K562 (cell line): ENCODE results near the gene RGS9. TPM values are rescaled to one million over a fixed set of nuclear protein-coding genes. Genes with fewer than 3 reads are reported as not detected.

Source experiments
- ATAC-seq: fragments of 200-7000 bp; cut with Tn5 transposase; 3 replicates; pipeline ENCODE4 v1.9.1; 2020; ENCODE audit warnings: moderate library complexity
- BruUV-seq: library from RNA; stranded (reverse); fragments of 400-500 nt; replicated peaks from 2 replicates; lab custom pipeline; 2021; lab: Mats Ljungman, UMichigan
- CTCF ChIA-PET: fragments of 300-600 bp; formaldehyde crosslinking; extraction: SDS; loops from one replicate; lab custom pipeline; 2021; ENCODE audit warnings: low intra/inter-chr PET ratio; lab: Yijun Ruan, JAX
- POLR2A ChIA-PET: fragments of 300-600, 350-650 bp; sonication (Branson Sonifier 250); formaldehyde crosslinking; extraction: SDS; loops from one replicate; lab custom pipeline; 2021; ENCODE audit warnings: antibody characterized with exemption, inconsistent platforms; lab: Yijun Ruan, JAX
- DNase-seq, 4 experiments: peaks; one replicate each; pipeline versions ENCODE4 v3.0.0 to v3.0.0-alpha.2; 2011 to 2018; ENCODE audit warnings: low spot score in 3 of 4, mixed read lengths in 3 of 4; ENCODE audit errors: extremely low read depth in 1 of 4
- FAIRE-seq: peaks from 2 replicates; lab custom pipeline; 2011; peaks lifted over from hg19 to GRCh38; lab: Jason Lieb, UNC
- H2AFZ ChIP-seq: 2 replicates; pipeline ENCODE4 v1.6.0; 2011; ENCODE audit warnings: low read depth, low read length, control low read depth, inconsistent platforms
- H3K27ac ChIP-seq: fragments of 200-600 bp; 3 replicates; pipeline ENCODE4 v1.8.0; 2011; ENCODE audit warnings: low read depth, mild to moderate bottlenecking, control low read depth, inconsistent platforms, low read length, moderate library complexity, mixed read lengths; ENCODE audit errors: extremely low read depth
- H3K27me3 ChIP-seq, 2 experiments: fragments of 300-600 bp in 1 of 2; 2 replicates in 1 of 2; 3 replicates in 1 of 2; pipeline versions ENCODE4 v1.6.0 to v1.8.0; 2011; ENCODE audit warnings: inconsistent platforms in 2 of 2, low read length in 2 of 2, mild to moderate bottlenecking in 1 of 2, mixed read lengths in 1 of 2, moderate library complexity in 1 of 2; ENCODE audit not compliant: control insufficient read depth in 2 of 2, insufficient read depth in 2 of 2
- H3K36me3 ChIP-seq: fragments of 300-600 bp; 3 replicates; pipeline ENCODE4 v1.8.0; 2011; ENCODE audit warnings: mild to moderate bottlenecking, low read length, inconsistent platforms; ENCODE audit not compliant: control insufficient read depth, insufficient read depth
- H3K4me1 ChIP-seq, 2 experiments: fragments of 200-600 bp in 1 of 2; replicated peaks in 1 of 2; 2 replicates in 1 of 2; 3 replicates in 1 of 2; pipeline versions ENCODE4 v1.5.1 to v1.8.0; 2011; ENCODE audit warnings: inconsistent platforms in 2 of 2, low read length in 2 of 2, mild to moderate bottlenecking in 1 of 2, mixed read lengths in 1 of 2, moderate library complexity in 1 of 2; ENCODE audit not compliant: control insufficient read depth in 2 of 2, insufficient read depth in 2 of 2
- H3K4me2 ChIP-seq: 2 replicates; pipeline ENCODE4 v1.6.1; 2011; ENCODE audit warnings: low read length, control low read depth, inconsistent platforms, mixed read lengths; ENCODE audit not compliant: insufficient read depth
- H3K4me3 ChIP-seq: fragments of 200-600 bp; sonication (generic), shearing (Covaris generic); 2 replicates; pipeline ENCODE4 v1.5.1; 2016; ENCODE audit warnings: control low read depth, inconsistent platforms
- H3K79me2 ChIP-seq: fragments of 200-600 bp; 3 replicates; pipeline ENCODE4 v1.8.0; 2011; ENCODE audit warnings: low read length, inconsistent platforms; ENCODE audit not compliant: control insufficient read depth, insufficient read depth
- H3K9ac ChIP-seq, 2 experiments: 2 replicates each; pipeline versions ENCODE4 v1.6.0 to v1.6.1; 2011; ENCODE audit warnings: low read depth in 2 of 2, low read length in 2 of 2, control low read depth in 1 of 2, inconsistent platforms in 1 of 2, mild to moderate bottlenecking in 1 of 2, mixed read lengths in 1 of 2; ENCODE audit not compliant: insufficient read depth in 1 of 2
- H3K9me1 ChIP-seq: one replicate; pipeline ENCODE4 v1.6.0; 2011; ENCODE audit warnings: inconsistent platforms, mild to moderate bottlenecking, low read length, moderate library complexity; ENCODE audit not compliant: control insufficient read depth, insufficient read depth
- H3K9me3 ChIP-seq: replicated peaks from 2 replicates; pipeline ENCODE4 v1.5.1; 2011; ENCODE audit warnings: low read depth, low read length, inconsistent platforms; ENCODE audit not compliant: control insufficient read depth, insufficient read depth
- H4K20me1 ChIP-seq: replicated peaks from 2 replicates; pipeline ENCODE4 v1.6.1; 2011; ENCODE audit warnings: low read length, inconsistent platforms, mixed read lengths; ENCODE audit not compliant: control insufficient read depth, insufficient read depth
- ATF2 ChIP-seq: sonication (generic); formaldehyde crosslinking; IDR thresholded peaks from 2 replicates; pipeline ENCODE4 v1.8.1; 2022; ENCODE audit warnings: missing genetic modification reagents
- CXXC5 ChIP-seq: fragments of 250-450 bp; sonication (Bioruptor Pico); IDR thresholded peaks from 2 replicates; pipeline ENCODE4 v1.8.0; 2022; ENCODE audit warnings: inconsistent platforms, mild to moderate bottlenecking, moderate library complexity
- ERF ChIP-seq: fragments of 450-650 bp; formaldehyde crosslinking; IDR thresholded peaks from 2 replicates; pipeline ENCODE4 v1.4.0; 2020; ENCODE audit warnings: mild to moderate bottlenecking, mixed read lengths
- ETV1 ChIP-seq: fragments of 450-650 bp; conservative IDR thresholded peaks from 2 replicates; pipeline ENCODE4 v1.6.1; 2016; ENCODE audit warnings: missing genetic modification characterization, control low read depth, low read depth, missing compliant biosample characterization
- HMGN3 ChIP-seq: IDR thresholded peaks from 2 replicates; pipeline ENCODE4 v1.6.1; 2011; ENCODE audit warnings: borderline replicate concordance, low read depth, mild to moderate bottlenecking, mixed read lengths, low read length; ENCODE audit not compliant: insufficient read length; ENCODE audit errors: extremely low read depth
- NCOA6 ChIP-seq: fragments of 450-650 bp; IDR thresholded peaks from 2 replicates; pipeline ENCODE4 v1.6.1; 2017; ENCODE audit warnings: mild to moderate bottlenecking
- NFATC3 ChIP-seq: fragments of 450-650 bp; IDR thresholded peaks from 2 replicates; pipeline ENCODE4 v1.6.1; 2017; ENCODE audit warnings: mild to moderate bottlenecking
- NFXL1 ChIP-seq: fragments of 450-650 bp; formaldehyde crosslinking; IDR thresholded peaks from 2 replicates; pipeline ENCODE4 v1.4.0; 2021; ENCODE audit warnings: mild to moderate bottlenecking
- SAFB2 ChIP-seq: fragments of 200-400 bp; formaldehyde crosslinking; IDR thresholded peaks from 2 replicates; pipeline ENCODE4 v1.6.1; 2018; ENCODE audit warnings: borderline replicate concordance, low read length, low read depth, moderate library complexity; ENCODE audit not compliant: severe bottlenecking
- TRIM24 ChIP-seq, 2 experiments: fragments of 450-650 bp; IDR thresholded peaks; 2 replicates each; pipeline ENCODE4 v1.6.1; 2016
- TRIM28 ChIP-seq: fragments of 450-650 bp; IDR thresholded peaks from 2 replicates; pipeline ENCODE4 v1.6.1; 2017
- U2AF2 ChIP-seq: fragments of 200-400 bp; formaldehyde crosslinking; optimal IDR thresholded peaks from 2 replicates; pipeline ENCODE3; 2017; ENCODE audit warnings: low read depth, mild to moderate bottlenecking, low read length
- ZBTB17 ChIP-seq: fragments of 450-650 bp; formaldehyde crosslinking; IDR thresholded peaks from 2 replicates; pipeline ENCODE4 v1.4.0; 2020; ENCODE audit warnings: mild to moderate bottlenecking
- ZC3H8 ChIP-seq: fragments of 450-650 bp; IDR thresholded peaks from 2 replicates; pipeline ENCODE4 v1.6.1; 2017
- ZNF436 ChIP-seq: fragments of 250-450, 450-650 bp; sonication (Bioruptor Pico); formaldehyde crosslinking; IDR thresholded peaks from 2 replicates; pipeline ENCODE4 v1.7.0; 2020; ENCODE audit warnings: mild to moderate bottlenecking
- WGBS: fragments of 100-300 bp; shearing (Covaris generic); methylation state at CpG from one replicate; pipeline ENCODE4 v1.1.6; 2016; ENCODE audit warnings: low coverage, mixed read lengths; ENCODE audit not compliant: insufficient coverage; ENCODE audit errors: missing lambda C conversion rate; 5-methylcytosine and 5-hydroxymethylcytosine counted together
- in situ Hi-C: fragments of 300-500 bp; cut with MboI; formaldehyde crosslinking; loops from 4 replicates; pipeline ENCODE4 v1.15.0; 2018; ENCODE audit warnings: inconsistent platforms, mixed read lengths
- intact Hi-C: fragments of 100-400 bp; cut with micrococcal nuclease; formaldehyde crosslinking; loops from 2 replicates; pipeline ENCODE4 v1.14.2; 2022
- polyA plus RNA-seq, 8 experiments: library from polyadenylated mRNA; depleted of rRNA in 4 of 8; stranded (reverse) in 5 of 8; unstranded in 3 of 8; fragments of >200 nt; fragmentation: Nextera tagmentation in 2 of 8; fragmentation: Illumina TruSeq in 1 of 8; extraction: Ambion mirVana in 2 of 8; extraction: Trizol in 1 of 8; gene quantifications; 2 replicates each; pipeline versions ENCODE4 v1.2.1 to v1.2.3, GENCODE V29; 2011 to 2014; ENCODE audit warnings: inconsistent platforms in 1 of 8, missing spikeins in 1 of 8
- total RNA-seq, 7 experiments: library from RNA; depleted of rRNA in 6 of 7; stranded (reverse); fragments of >200 nt in 6 of 7; fragmentation: Illumina TruSeq in 2 of 7; extraction: Trizol in 2 of 7; gene quantifications; 2 replicates each; pipeline versions ENCODE4 v1.2.1 to v1.2.3, GENCODE V29; 2011 to 2021; ENCODE audit warnings: low replicate concordance in 1 of 7
- TF ChIP-seq, protein P1 (sequence below): fragments of 250-450 bp; sonication (Bioruptor Pico); IDR thresholded peaks from 2 replicates; pipeline ENCODE4 v1.9.0; 2021; ENCODE audit warnings: mild to moderate bottlenecking, inconsistent platforms
- TF ChIP-seq, protein P2 (sequence below): sonication (generic); formaldehyde crosslinking; IDR thresholded peaks from 2 replicates; pipeline ENCODE4 v1.8.1; 2023; ENCODE audit warnings: missing genetic modification reagents, mild to moderate bottlenecking, borderline replicate concordance

RGS9 gene
- total and polyA plus RNA-seq, 9 of the 15 experiments (the other 6 are each of a cell fraction or from before 2014, with no cell fraction given) = 0.18 to 1.4 (median 0.55) TPM

DNA sequence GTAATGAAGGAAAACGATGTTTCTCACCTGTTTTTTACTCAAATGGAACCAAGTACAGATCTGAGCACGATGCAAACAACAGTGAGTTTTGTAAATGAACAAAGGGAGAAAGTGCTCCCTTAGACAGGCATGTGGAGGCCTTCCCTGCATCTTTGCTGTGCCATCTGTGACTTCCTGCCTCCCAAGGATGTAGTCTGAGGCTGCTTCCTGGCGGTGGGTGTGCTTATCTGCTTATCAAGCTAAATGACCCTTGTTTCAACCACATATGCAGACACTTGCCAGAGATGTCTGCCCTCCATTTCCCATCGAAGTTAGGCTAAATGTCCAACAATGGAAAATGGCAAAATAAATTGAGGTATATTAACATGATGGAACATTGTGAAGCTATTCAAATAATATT is 34.6 kb downstream of the RGS9 start:
- no peak overlapping the region for H3K4me2 ChIP-seq
- H3K27me3 ChIP-seq = no peaks in the 10 kb centered on the region; a peak in 1 of 5 replicates
- no peak overlapping the region; the same call in 2 of the 3 replicates for H3K27ac ChIP-seq
- H3K4me1 ChIP-seq = peaks cover 23 to 43% of the 10 kb centered on the region in 2 experiments
- WGBS = 47% methylated on average over 4 of the region's 4 CpGs
- no TSS peak for BruUV-seq
- H3K79me2 ChIP-seq = no peaks in the 10 kb centered on the region
- no peaks in the 10 kb centered on the region for H3K9me1 ChIP-seq
- CTCF ChIA-PET = no interaction called here
- in situ Hi-C loops (no loop called here), intact Hi-C loops (loop anchor here (5.0 kb wide), 1 partner anchor 34 kb away; the partner anchor contains the start of gene RGS9)
- no peak overlapping the region for H3K4me3 ChIP-seq
- H3K9ac ChIP-seq = no peak overlapping the region; a peak in 1 of 4 replicates
- H3K36me3 ChIP-seq = no peaks in the 10 kb centered on the region
- H2AFZ ChIP-seq = peak overlapping the region; percentile 37
- no peak for FAIRE-seq
- H4K20me1 ChIP-seq = no peaks in the 10 kb centered on the region
- H3K9me3 ChIP-seq = no peaks in the 10 kb centered on the region
- DNase-seq = peak in 1 of 4 experiments; percentile 43
- POLR2A ChIA-PET = no interaction called here
- ATAC-seq = no peak
- TF ChIP-seq ZNF436 (CRISPR knock-in tag) = no peak
- TF ChIP-seq, protein P1, sequence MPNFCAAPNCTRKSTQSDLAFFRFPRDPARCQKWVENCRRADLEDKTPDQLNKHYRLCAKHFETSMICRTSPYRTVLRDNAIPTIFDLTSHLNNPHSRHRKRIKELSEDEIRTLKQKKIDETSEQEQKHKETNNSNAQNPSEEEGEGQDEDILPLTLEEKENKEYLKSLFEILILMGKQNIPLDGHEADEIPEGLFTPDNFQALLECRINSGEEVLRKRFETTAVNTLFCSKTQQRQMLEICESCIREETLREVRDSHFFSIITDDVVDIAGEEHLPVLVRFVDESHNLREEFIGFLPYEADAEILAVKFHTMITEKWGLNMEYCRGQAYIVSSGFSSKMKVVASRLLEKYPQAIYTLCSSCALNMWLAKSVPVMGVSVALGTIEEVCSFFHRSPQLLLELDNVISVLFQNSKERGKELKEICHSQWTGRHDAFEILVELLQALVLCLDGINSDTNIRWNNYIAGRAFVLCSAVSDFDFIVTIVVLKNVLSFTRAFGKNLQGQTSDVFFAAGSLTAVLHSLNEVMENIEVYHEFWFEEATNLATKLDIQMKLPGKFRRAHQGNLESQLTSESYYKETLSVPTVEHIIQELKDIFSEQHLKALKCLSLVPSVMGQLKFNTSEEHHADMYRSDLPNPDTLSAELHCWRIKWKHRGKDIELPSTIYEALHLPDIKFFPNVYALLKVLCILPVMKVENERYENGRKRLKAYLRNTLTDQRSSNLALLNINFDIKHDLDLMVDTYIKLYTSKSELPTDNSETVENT (CRISPR knock-in tag) = no peak
- peak; percentile 52 for TF ChIP-seq ETV1 (tag)
- no peak for TF ChIP-seq SAFB2
- TF ChIP-seq TRIM28 = no peak
- no peak for TF ChIP-seq ZBTB17 (CRISPR knock-in tag)
- no peak for TF ChIP-seq ERF (CRISPR knock-in tag)
- TF ChIP-seq HMGN3 = no peak
- TF ChIP-seq NCOA6 = no peak
- TF ChIP-seq, protein P2, sequence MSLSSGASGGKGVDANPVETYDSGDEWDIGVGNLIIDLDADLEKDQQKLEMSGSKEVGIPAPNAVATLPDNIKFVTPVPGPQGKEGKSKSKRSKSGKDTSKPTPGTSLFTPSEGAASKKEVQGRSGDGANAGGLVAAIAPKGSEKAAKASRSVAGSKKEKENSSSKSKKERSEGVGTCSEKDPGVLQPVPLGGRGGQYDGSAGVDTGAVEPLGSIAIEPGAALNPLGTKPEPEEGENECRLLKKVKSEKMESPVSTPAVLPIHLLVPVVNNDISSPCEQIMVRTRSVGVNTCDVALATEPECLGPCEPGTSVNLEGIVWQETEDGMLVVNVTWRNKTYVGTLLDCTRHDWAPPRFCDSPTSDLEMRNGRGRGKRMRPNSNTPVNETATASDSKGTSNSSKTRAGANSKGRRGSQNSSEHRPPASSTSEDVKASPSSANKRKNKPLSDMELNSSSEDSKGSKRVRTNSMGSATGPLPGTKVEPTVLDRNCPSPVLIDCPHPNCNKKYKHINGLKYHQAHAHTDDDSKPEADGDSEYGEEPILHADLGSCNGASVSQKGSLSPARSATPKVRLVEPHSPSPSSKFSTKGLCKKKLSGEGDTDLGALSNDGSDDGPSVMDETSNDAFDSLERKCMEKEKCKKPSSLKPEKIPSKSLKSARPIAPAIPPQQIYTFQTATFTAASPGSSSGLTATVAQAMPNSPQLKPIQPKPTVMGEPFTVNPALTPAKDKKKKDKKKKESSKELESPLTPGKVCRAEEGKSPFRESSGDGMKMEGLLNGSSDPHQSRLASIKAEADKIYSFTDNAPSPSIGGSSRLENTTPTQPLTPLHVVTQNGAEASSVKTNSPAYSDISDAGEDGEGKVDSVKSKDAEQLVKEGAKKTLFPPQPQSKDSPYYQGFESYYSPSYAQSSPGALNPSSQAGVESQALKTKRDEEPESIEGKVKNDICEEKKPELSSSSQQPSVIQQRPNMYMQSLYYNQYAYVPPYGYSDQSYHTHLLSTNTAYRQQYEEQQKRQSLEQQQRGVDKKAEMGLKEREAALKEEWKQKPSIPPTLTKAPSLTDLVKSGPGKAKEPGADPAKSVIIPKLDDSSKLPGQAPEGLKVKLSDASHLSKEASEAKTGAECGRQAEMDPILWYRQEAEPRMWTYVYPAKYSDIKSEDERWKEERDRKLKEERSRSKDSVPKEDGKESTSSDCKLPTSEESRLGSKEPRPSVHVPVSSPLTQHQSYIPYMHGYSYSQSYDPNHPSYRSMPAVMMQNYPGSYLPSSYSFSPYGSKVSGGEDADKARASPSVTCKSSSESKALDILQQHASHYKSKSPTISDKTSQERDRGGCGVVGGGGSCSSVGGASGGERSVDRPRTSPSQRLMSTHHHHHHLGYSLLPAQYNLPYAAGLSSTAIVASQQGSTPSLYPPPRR (CRISPR knock-in tag) = no peak
- TF ChIP-seq NFXL1 = no peak
- TF ChIP-seq U2AF2 = no peak
- TF ChIP-seq ATF2 (CRISPR knock-in tag) = no peak
- no peak for TF ChIP-seq TRIM24 (IDR thresholded peaks at IDR 0.05)
- TF ChIP-seq CXXC5 (CRISPR knock-in tag) = no peak
- no peak for TF ChIP-seq ZC3H8
- TF ChIP-seq NFATC3 = no peak
